HG03045 (cell line): ENCODE data around the gene SCYGR4.
"Not testable (repeated sequence)": the region's sequence is repeated elsewhere in the genome, so short reads cannot be mapped to it uniquely, and the experiment has no call there.

Experiments
- ATAC-seq: cut with Tn5 transposase; IDR thresholded peaks from one replicate; pipeline ENCODE4 v1.9.1; 2021; ENCODE audit warnings: mild to moderate bottlenecking, moderate library complexity; ENCODE audit not compliant: unreplicated experiment

The SCYGR4 gene

GRCh38 chr2:227617316-227618230 lies at the start of gene SCYGR4:
SCYGR4 (plus strand) TSS chr2:227617498; CDS start chr2:227617498, 0 bp downstream.
- ATAC-seq, result no peak

- no peak for ATAC-seq
Measured at GRCh38 chr2:227568852-227569169, 48.5 kb upstream of the SCYGR4 start.

GRCh38 chr2:227570615-227571014 lies 46.7 kb upstream of the SCYGR4 start:
- no peak for ATAC-seq

- no peak for ATAC-seq
Measured at GRCh38 chr2:227576110-227576509, 41.2 kb upstream of the SCYGR4 start.

- ATAC-seq, result no peak
Measured at GRCh38 chr2:227576812-227577211, 40.5 kb upstream of the SCYGR4 start.

GRCh38 chr2:227577555-227577954 lies 39.7 kb upstream of the SCYGR4 start:
- no peak for ATAC-seq

GRCh38 chr2:227578642-227579041 lies 38.7 kb upstream of the SCYGR4 start:
- no peak for ATAC-seq

- ATAC-seq, result no peak
Measured at GRCh38 chr2:227579791-227580190, 37.5 kb upstream of the SCYGR4 start.

- no peak for ATAC-seq
Measured at GRCh38 chr2:227582369-227582768, 34.9 kb upstream of the SCYGR4 start.

- ATAC-seq, result peak; percentile 60
Measured at GRCh38 chr2:227592694-227593387, 24.5 kb upstream of the SCYGR4 start.

GRCh38 chr2:227595797-227596196 lies 21.5 kb upstream of the SCYGR4 start:
- no peak for ATAC-seq

GRCh38 chr2:227597036-227597435 lies 20.3 kb upstream of the SCYGR4 start:
- no peak for ATAC-seq

GRCh38 chr2:227597998-227598397 lies 19.3 kb upstream of the SCYGR4 start:
- no peak for ATAC-seq

GRCh38 chr2:227598835-227599503 lies 18.3 kb upstream of the SCYGR4 start, which contains the start of gene SCYGR2:
SCYGR2 (plus strand) TSS chr2:227598893; CDS start chr2:227598893, 0 bp downstream.
- ATAC-seq, result not testable (repeated sequence)

GRCh38 chr2:227602358-227602757 lies 14.9 kb upstream of the SCYGR4 start:
- no peak for ATAC-seq

GRCh38 chr2:227606476-227606875 lies 10.8 kb upstream of the SCYGR4 start:
- ATAC-seq, result no peak

GRCh38 chr2:227607941-227608340 lies 9.4 kb upstream of the SCYGR4 start:
- ATAC-seq, result no peak

- no peak for ATAC-seq
Measured at GRCh38 chr2:227608561-227609338, 8.5 kb upstream of the SCYGR4 start.

GRCh38 chr2:227610123-227610522 lies 7.2 kb upstream of the SCYGR4 start:
- ATAC-seq, result no peak

- ATAC-seq, result no peak
Measured at GRCh38 chr2:227612546-227613271, 4.6 kb upstream of the SCYGR4 start.
